PFSK-1 (cell line): ENCODE results near the gene LRBA.

ENCODE experiments used
- FOXP2 ChIP-seq: optimal IDR thresholded peaks from 2 replicates; pipeline ENCODE3; 2011; ENCODE audit warnings: borderline replicate concordance, control low read depth, inconsistent platforms; ENCODE audit not compliant: insufficient read depth; ENCODE audit errors: extremely low read length, extremely low read depth
- SIN3A ChIP-seq: IDR thresholded peaks from 2 replicates; pipeline ENCODE4 v1.6.1; 2012; ENCODE audit warnings: mild to moderate bottlenecking, low read length, moderate library complexity, borderline replicate concordance; ENCODE audit not compliant: insufficient read depth
- TF ChIP-seq, protein P1 (sequence below), 2 experiments: IDR thresholded peaks; 2 replicates each; pipeline versions ENCODE4 v1.6.1 to v1.8.0; 2011 to 2012; ENCODE audit warnings: low read depth in 2 of 2, low read length in 2 of 2, control low read depth in 1 of 2, inconsistent platforms in 1 of 2, mild to moderate bottlenecking in 1 of 2, moderate library complexity in 1 of 2; ENCODE audit not compliant: insufficient read depth in 1 of 2

- TF ChIP-seq, protein P1, sequence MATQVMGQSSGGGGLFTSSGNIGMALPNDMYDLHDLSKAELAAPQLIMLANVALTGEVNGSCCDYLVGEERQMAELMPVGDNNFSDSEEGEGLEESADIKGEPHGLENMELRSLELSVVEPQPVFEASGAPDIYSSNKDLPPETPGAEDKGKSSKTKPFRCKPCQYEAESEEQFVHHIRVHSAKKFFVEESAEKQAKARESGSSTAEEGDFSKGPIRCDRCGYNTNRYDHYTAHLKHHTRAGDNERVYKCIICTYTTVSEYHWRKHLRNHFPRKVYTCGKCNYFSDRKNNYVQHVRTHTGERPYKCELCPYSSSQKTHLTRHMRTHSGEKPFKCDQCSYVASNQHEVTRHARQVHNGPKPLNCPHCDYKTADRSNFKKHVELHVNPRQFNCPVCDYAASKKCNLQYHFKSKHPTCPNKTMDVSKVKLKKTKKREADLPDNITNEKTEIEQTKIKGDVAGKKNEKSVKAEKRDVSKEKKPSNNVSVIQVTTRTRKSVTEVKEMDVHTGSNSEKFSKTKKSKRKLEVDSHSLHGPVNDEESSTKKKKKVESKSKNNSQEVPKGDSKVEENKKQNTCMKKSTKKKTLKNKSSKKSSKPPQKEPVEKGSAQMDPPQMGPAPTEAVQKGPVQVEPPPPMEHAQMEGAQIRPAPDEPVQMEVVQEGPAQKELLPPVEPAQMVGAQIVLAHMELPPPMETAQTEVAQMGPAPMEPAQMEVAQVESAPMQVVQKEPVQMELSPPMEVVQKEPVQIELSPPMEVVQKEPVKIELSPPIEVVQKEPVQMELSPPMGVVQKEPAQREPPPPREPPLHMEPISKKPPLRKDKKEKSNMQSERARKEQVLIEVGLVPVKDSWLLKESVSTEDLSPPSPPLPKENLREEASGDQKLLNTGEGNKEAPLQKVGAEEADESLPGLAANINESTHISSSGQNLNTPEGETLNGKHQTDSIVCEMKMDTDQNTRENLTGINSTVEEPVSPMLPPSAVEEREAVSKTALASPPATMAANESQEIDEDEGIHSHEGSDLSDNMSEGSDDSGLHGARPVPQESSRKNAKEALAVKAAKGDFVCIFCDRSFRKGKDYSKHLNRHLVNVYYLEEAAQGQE (IDR thresholded peaks at IDR 0.05; ENCODE audit: insufficient read depth in 1 of 2, low read depth in 2 of 2, low read length in 2 of 2): no peak
- TF ChIP-seq FOXP2 (no peak), SIN3A (no peak)
Observed at GRCh38 chr4:150814873-150815272, 200.2 kb downstream of the LRBA start.
